NCI-H1417 treated with DMSO at 0.1 percent for 48 hours (cell line): ENCODE measurements around the gene GNAI3.

Source experiments
- DNase-seq: peaks from one replicate; lab custom pipeline; 2025; lab: John Stamatoyannopoulos, UW

GNAI3 gene

DNA sequence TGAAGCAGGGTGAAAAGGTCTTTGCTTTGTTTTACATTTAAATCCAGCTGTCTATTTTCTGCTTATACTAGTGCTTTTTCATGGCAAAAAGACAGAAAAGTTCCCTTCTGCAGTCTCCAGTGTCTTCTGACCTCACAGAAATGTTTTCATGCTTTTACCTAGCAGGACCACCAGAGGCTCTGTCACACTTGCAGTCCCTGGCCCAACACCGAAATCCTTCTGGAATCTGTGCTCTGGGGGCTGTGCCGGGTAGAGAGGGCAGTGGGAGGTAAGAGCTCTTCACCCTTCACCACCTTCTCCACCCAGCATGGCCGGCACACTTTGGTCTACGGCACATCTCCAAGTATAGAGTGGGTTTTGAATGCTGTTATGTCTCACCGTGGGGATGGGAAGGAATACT, 50.2 kb downstream of the GNAI3 start:
- no peak for DNase-seq

DNA sequence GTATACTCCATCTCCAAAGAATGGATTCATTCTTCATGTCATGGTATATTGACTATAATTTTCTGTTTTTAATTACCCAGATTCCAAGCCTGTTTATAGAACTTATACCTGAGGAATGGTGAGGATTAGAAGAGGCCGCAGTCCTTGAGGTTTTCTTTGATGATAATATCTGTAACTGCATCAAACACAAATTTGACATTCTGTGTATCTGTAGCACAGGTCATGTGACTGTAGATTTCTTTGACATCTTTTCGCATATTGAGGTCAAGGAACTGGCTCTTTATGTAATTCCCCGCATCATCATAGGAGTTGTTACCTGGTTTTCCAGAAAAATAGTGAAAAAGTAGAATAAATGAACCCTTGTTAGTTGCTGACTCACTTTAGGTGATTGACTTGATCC, 54.8 kb downstream of the GNAI3 start:
- no peak for DNase-seq

- no peak for DNase-seq
Measured at GRCh38 chr1:109605381-109605780, 57.0 kb downstream of the GNAI3 start.

GRCh38 chr1:109609881-109610280, 61.5 kb downstream of the GNAI3 start:
- DNase-seq = no peak

GRCh38 chr1:109610609-109611307, 62.3 kb downstream of the GNAI3 start:
- no peak for DNase-seq

GRCh38 chr1:109611308-109611990, 63.0 kb downstream of the GNAI3 start:
- DNase-seq = no peak

DNA sequence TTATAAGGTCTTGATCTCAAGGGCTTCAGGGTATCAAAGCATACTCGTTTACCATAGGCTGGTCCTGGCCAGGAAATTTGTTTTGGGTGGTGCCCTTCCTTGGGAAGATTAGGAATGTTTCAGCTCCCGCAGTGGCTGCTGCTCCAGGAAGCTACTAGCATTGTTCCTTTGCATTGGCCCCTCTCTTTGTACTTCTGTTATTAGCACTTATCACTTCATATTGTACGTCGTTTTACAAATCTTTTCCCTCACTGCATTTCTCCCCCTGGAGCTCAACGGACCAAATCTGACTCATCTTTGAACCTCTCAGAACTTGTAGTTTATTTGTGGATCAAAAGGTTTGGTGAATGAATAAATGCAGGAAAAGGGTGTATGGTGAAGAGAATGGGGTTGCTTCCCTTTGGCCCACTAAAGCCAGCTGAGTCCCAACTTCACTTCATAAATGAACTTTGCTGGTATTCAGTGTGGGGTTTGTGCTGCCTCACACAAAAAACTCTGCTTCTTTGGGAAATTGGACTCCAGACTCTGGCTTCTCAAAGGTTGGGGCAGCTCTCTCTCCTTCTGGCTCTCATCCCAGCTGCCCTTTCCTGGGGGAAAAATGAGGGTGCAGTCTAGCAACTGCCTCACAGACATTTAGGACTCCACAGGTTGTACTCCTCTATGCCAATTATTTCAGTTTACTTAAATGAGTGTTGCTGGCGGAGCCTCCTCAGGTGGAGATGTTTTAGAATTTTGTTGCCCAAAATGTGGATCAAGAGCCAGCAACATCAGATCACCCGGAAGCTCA, 65.1 kb downstream of the GNAI3 start:
- DNase-seq = no peak

- DNase-seq = no peak
Measured at GRCh38 chr1:109615879-109616278, 67.5 kb downstream of the GNAI3 start.

DNA sequence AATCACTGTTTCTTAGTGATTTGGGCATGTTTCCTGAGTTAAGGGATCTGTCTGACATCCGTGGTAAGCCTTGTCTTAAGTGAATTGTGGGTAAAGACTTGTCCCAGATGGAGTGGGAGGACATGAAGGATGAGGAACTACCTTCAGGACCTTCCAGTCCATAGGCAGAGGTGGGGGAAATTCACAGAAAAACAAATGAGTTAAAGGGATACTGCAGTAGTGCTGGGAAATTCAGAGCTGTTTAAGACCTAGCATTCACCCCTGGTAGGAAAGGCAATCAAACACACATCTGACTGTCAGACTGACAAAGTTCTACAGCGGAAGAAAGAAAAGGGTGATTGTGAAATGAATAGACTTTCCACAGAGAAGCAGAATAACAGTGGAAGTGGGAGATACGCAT, 68.0 kb downstream of the GNAI3 start:
- no peak for DNase-seq

DNA sequence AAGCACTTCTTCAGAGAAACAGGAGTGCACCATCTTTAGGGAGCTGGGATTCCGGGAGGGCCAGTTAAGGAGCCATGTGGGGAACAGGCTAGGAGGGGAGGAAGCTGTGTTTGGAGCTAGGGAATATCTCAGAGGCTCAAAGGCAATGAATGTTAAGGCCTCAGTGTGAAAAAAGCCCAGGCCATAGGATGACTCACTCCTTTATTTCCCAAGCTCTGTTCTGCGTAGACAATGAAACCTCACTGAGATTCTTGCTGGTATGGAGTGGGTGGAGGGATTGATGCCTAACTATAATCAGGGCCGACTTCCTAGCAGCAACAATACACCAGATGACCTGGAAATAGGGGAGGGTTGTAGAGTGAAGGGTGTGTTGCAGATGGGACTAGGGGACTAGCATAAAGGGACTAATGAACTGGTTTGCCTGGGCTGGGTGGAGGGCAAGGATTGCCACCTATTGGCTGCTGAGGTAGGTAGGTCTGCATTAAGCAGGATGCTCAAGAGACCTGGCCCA, 68.9 kb downstream of the GNAI3 start:
- DNase-seq = no peak

GRCh38 chr1:109618661-109619575, 70.5 kb downstream of the GNAI3 start:
- no peak for DNase-seq

DNA sequence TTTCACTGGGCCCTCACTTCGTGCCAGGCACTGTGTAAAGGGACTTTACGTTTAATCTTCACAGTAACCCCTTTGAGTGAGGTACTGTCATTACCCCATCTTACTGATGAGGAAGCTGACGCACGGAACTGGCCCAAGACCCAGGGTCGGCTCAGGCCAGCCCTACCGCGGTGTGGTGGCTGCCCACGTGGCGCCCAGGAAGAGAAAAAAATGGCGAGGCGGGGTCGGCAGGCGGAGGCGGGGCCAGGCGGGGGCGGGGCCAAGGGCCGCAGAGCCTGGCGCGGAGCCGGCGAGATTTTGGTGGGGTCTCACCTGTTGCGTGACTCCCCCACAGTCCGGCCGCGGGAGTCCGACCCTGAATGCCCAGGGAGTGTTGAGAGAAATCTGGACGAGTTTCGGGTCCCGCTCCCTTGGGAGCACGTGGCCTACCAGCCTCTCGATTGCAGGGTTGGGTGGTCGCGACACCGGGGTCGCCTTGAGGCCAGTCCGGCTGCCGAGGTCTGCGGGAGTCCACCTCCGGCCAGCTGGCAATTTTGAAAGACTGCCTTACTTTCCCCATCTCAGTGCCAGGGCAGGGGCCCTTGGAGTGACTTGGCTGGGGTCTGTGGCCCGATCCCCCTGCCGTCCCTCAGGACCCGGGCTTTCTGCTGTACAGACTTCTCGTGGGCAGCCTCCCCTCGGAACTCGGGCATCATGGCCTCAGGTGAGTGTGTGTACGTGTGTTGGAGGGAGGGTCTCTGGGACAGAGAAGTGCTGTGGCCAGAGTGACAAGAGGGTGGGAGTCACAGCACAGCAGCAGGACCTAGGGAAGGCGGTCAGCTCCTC, 71.4 kb downstream of the GNAI3 start, which contains the start of the genes AMPD2 and GNAT2:
Gene AMPD2 (plus strand): TSS at position 262 of the 825 bp plus-strand sequence. CDS start 1,339 bp downstream, outside the sequence.
Gene GNAT2 (minus strand): TSS at position 41 of the 825 bp plus-strand sequence. CDS start 6,746 bp downstream, outside the sequence.
- no peak for DNase-seq

- DNase-seq = no peak
Measured at GRCh38 chr1:109620401-109620791, 72.0 kb downstream of the GNAI3 start.

DNA sequence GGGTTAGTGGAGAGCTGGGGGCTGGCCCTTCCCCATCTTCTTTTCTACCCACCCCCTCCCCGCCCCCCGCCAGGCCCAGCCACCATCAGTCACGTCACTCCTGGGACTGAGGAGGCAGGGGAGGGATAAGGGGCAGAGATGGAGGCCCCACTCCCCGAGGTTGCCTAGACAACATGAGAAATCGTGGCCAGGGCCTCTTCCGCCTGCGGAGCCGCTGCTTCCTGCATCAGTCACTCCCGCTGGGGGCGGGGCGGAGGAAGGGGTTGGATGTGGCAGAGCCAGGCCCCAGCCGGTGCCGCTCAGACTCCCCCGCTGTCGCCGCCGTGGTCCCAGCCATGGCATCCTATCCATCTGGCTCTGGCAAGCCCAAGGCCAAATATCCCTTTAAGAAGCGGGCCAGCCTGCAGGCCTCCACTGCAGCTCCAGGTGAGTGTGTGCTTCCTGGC, 72.4 kb downstream of the GNAI3 start:
- peak; percentile 62 for DNase-seq

- DNase-seq = no peak
Measured at GRCh38 chr1:109621379-109622136, 73.1 kb downstream of the GNAI3 start.

DNA sequence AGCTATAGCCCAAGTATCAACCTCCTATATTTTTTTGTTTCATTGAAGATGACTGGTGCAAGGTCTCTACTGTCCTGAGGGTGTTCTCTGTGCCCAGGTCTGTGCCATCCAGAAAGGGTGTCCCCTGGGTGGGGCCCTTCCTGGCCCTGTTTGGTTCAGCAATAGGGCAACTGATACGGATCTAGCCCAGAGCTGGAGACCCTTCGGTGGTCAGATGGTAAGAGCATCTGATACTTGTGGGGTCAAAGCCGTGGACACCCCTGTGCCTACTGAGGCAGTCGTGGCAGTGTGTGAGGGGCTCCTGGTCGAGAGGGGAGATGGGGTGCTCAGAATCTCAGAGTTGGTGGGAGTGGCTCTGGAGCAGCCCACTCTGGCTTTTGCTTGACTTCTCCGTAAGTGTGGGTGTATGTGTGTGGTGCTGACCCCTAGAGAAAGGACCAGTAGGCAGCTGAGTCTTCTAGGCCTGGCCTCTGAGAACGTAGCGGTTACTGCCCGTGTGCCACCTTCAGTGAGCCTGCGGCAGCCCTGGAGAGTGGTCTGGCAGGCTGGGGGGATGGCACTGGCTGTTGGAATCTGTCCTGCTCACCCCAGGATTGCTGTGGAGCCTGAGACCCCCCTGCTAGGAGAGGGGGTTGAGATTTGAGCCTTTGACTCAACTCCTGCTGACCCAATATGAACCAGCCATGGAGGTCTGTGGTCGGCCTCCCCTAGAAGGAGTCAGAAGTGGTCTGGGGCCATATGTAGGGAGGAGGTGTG, 73.9 kb downstream of the GNAI3 start:
- no peak for DNase-seq

- no peak for DNase-seq
Measured at GRCh38 chr1:109622895-109623294, 74.5 kb downstream of the GNAI3 start.

- DNase-seq = no peak
Measured at GRCh38 chr1:109623601-109624161, 75.3 kb downstream of the GNAI3 start.
